HUDEP-2 (cell line): ENCODE results near the gene MMP15.

ENCODE experiments used
- DNase-seq, 76 experiments: peaks; one replicate each; lab custom pipeline; 2025; ENCODE audit not compliant: unreplicated experiment in 76 of 76; lab: John Stamatoyannopoulos, UW

MMP15 gene

GRCh38 chr16:58032710-58033293, 7.2 kb downstream of the MMP15 start:
- DNase-seq = peak in 21 of 76 experiments; percentile 2 to 61 (median 19)

GRCh38 chr16:58034128-58034685, 8.7 kb downstream of the MMP15 start:
- no peak for DNase-seq

GRCh38 chr16:58034774-58035173, 9.2 kb downstream of the MMP15 start:
- DNase-seq = no peak

- no peak for DNase-seq
Observed at GRCh38 chr16:58035356-58036170, 10.0 kb downstream of the MMP15 start.

- no peak for DNase-seq
Observed at GRCh38 chr16:58036943-58037342, 11.4 kb downstream of the MMP15 start.

- DNase-seq = no peak
Observed at GRCh38 chr16:58037365-58038057, 12.0 kb downstream of the MMP15 start.

- DNase-seq = no peak
Observed at GRCh38 chr16:58038219-58038641, 12.7 kb downstream of the MMP15 start.

- DNase-seq = no peak
Observed at GRCh38 chr16:58039829-58040495, 14.4 kb downstream of the MMP15 start.

GRCh38 chr16:58040496-58040846, 14.9 kb downstream of the MMP15 start:
- DNase-seq = no peak

GRCh38 chr16:58040945-58041627, 15.5 kb downstream of the MMP15 start:
- no peak for DNase-seq

- DNase-seq = no peak
Observed at GRCh38 chr16:58041628-58041955, 16.0 kb downstream of the MMP15 start.

- no peak for DNase-seq
Observed at GRCh38 chr16:58042001-58042885, 16.7 kb downstream of the MMP15 start.

- no peak for DNase-seq
Observed at GRCh38 chr16:58042886-58043515, 17.4 kb downstream of the MMP15 start.

GRCh38 chr16:58043571-58044155, 18.1 kb downstream of the MMP15 start:
- no peak for DNase-seq

GRCh38 chr16:58044266-58045019, 18.9 kb downstream of the MMP15 start:
- DNase-seq = no peak

- DNase-seq = no peak
Observed at GRCh38 chr16:58045096-58045495, 19.5 kb downstream of the MMP15 start.

- DNase-seq = no peak
Observed at GRCh38 chr16:58046054-58046881, 20.7 kb downstream of the MMP15 start.
